Fibroblast of lung (primary cell): Measurements from ENCODE around the gene MED17.

Source experiments
- EZH2 ChIP-seq: IDR thresholded peaks from 2 replicates; pipeline ENCODE4 v1.5.1; 2012; ENCODE audit warnings: low read length, control low read depth, mild to moderate bottlenecking; ENCODE audit errors: missing control alignments
- TF ChIP-seq, protein P1 (sequence below), 2 donors: IDR thresholded peaks in 1 of 2; conservative IDR thresholded peaks in 1 of 2; 1 replicate in 1 of 2; 2 replicates in 1 of 2; pipeline ENCODE4 v1.5.1; 2011 to 2012; ENCODE audit warnings: low read length in 2 of 2, control low read depth in 1 of 2, inconsistent platforms in 1 of 2, low read depth in 1 of 2, mild to moderate bottlenecking in 1 of 2

DNA sequence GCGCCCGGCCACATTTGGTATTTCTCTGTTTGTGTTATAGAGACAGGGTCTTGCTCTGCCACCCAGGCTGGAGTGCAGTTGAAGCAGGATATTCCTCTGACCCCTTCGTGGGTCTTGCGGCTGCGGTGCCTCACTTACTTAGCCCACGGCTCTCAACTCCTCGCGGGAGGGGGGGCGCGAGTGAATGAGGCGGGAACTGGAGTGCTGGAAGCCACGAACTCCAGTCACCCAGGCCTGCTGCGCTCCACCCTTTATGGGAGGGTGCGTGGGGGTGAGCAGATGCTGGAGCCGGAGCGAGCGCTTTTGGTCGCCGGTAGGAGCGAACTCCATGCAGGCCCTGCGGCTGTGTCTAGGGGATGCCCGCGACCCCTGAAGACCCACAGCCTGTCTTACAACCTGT is 40.8 kb upstream of the MED17 start:
- TF ChIP-seq, protein P1, sequence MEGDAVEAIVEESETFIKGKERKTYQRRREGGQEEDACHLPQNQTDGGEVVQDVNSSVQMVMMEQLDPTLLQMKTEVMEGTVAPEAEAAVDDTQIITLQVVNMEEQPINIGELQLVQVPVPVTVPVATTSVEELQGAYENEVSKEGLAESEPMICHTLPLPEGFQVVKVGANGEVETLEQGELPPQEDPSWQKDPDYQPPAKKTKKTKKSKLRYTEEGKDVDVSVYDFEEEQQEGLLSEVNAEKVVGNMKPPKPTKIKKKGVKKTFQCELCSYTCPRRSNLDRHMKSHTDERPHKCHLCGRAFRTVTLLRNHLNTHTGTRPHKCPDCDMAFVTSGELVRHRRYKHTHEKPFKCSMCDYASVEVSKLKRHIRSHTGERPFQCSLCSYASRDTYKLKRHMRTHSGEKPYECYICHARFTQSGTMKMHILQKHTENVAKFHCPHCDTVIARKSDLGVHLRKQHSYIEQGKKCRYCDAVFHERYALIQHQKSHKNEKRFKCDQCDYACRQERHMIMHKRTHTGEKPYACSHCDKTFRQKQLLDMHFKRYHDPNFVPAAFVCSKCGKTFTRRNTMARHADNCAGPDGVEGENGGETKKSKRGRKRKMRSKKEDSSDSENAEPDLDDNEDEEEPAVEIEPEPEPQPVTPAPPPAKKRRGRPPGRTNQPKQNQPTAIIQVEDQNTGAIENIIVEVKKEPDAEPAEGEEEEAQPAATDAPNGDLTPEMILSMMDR (conservative IDR thresholded peaks at IDR 0.05 in 1 of 2, IDR thresholded peaks at IDR 0.05 in 1 of 2; ENCODE audit: low read depth in 1 of 2, low read length in 2 of 2) = no peak
- no peak for TF ChIP-seq EZH2
